Cardiac fibroblast (primary cell): Measurements from ENCODE around the gene SVOP.
A peak's percentile ranks its signal among the peaks of the same experiment; 100 is the strongest.

Experiments
- DNase-seq, 2 donors: peaks; one replicate each; pipeline versions ENCODE4 v3.0.0 to v3.0.0-alpha.2; 2010; ENCODE audit warnings: low read depth in 2 of 2
- H3K4me3 ChIP-seq, 2 donors: replicated peaks in 1 of 2; 1 replicate in 1 of 2; 2 replicates in 1 of 2; pipeline ENCODE4 v1.5.1; 2011; ENCODE audit warnings: low read depth in 2 of 2, low read length in 2 of 2, mild to moderate bottlenecking in 2 of 2, moderate library complexity in 1 of 2
- TF ChIP-seq, protein P1 (sequence below): IDR thresholded peaks from one replicate; pipeline ENCODE4 v1.5.1; 2011; ENCODE audit warnings: low read depth, mild to moderate bottlenecking, low read length, inconsistent platforms

Gene SVOP

DNA sequence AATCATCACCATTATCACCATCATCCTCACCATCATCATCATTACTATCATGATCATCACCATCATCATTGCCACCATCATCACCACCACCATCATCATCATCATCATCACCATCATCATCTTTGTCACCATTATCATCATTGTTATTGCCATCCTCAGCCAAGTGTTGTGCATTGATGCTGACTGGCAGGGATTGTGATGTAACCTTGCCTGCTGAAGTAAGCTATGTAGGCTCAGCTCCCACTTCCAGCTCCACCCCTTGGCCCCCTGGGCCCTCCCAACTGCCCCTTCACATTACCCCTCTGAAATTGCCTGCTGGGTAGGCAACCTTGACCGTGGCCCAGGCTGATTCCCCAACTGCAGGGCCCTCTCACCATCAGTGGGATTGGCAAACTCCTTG, 37.6 kb downstream of the SVOP start:
- no peak for DNase-seq
- TF ChIP-seq, protein P1, sequence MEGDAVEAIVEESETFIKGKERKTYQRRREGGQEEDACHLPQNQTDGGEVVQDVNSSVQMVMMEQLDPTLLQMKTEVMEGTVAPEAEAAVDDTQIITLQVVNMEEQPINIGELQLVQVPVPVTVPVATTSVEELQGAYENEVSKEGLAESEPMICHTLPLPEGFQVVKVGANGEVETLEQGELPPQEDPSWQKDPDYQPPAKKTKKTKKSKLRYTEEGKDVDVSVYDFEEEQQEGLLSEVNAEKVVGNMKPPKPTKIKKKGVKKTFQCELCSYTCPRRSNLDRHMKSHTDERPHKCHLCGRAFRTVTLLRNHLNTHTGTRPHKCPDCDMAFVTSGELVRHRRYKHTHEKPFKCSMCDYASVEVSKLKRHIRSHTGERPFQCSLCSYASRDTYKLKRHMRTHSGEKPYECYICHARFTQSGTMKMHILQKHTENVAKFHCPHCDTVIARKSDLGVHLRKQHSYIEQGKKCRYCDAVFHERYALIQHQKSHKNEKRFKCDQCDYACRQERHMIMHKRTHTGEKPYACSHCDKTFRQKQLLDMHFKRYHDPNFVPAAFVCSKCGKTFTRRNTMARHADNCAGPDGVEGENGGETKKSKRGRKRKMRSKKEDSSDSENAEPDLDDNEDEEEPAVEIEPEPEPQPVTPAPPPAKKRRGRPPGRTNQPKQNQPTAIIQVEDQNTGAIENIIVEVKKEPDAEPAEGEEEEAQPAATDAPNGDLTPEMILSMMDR: no peak
- no peak overlapping the region for H3K4me3 ChIP-seq

DNA sequence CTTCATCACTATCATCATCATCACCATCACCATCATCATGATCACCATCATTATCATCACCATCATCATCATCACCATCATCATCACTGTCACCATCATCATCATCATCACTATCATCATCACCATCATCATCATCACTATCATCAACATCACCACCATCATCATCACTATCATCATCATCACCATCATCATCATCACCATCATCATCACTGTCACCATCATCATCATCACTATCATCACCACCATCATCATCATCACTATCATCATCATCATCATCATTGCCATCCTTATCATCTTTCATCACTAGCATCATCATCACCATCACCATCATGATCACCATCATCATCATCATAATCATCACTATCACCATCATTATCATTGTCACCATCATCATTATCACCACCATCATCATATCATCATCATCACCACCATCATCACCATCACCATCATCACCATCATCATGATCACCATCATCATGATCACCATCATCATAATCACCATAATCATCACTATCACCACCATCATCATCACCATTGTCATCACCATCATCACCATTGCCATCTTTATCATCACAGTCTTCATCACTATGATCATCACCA, 38.1 kb downstream of the SVOP start:
- no peak for DNase-seq
- TF ChIP-seq, protein P1: no peak
- no peak overlapping the region for H3K4me3 ChIP-seq

DNA sequence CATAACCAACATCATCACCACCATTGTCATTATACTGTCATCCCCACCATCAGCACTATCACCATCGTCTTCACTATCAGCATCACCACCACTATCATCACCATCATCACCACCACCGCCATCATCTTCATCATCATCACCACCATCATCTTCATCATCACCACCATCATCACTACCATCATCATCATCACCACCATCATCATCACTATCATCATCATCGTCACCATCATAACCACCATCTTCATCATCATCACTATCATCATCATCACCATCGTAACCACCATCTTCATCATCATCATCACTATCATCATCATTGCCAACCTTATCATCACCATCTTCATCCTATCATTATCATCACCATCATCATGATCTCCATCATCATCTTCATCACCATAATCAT, 39.0 kb downstream of the SVOP start:
- no peak for DNase-seq
- H3K4me3 ChIP-seq: no peak overlapping the region
- TF ChIP-seq, protein P1: no peak

DNA sequence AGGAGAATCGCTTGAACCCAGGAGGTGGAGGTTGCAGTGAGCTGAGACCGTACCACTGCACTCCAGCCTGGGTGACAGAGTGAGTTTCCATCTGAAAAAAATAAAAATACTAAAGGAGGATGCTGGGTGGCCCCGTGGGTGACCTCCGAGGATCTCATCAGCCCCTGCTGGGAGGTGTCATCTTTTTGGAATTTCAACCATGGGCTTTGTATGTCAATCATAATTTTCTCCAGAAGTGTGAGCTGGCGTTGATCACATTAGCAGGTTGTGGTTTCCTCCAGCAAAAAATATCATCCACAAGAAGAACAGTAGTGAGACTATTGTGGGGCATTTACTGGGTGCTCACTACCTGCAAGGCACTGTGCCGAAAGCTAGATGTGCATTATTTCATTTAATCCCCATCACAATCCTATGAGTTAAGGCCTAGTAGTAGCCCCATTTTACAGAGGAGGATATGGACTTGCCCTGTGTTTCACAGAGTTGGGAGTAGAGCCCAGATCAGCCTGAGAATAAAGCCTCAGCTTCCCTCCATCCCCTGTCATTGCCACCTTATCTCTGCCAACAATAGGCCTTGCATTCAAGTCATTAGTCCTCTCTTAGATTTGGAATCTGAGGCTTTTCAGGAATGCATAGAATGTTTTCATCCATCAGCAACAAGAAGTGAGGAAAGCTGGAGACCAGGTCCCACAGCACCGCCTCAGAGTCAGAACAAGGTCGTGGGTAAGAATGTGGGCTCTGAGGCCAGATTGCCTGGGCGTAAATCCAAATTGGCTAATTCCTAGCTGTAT, 39.8 kb downstream of the SVOP start:
- TF ChIP-seq, protein P1: no peak
- H3K4me3 ChIP-seq: no peak overlapping the region
- peak; percentile 33 to 82 for DNase-seq

DNA sequence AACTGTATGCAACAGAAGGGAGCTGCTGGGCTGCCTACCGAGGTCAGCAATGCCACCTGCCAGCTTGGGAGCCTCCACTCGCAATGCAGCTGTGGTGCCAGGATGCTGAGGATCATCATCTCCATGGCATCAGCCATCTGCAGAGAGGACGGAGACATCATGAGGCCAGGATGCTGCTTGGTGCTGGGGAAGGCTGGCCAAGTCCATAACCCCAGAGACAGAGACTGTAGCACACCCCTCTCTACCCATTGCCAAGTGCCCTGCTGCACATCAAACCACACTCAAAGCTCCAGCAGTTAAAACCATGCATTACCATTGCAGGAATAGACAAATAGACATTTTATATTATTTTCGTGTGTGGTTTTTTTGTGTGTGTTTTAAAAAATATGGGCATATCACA, 43.5 kb downstream of the SVOP start:
- TF ChIP-seq, protein P1: no peak

DNA sequence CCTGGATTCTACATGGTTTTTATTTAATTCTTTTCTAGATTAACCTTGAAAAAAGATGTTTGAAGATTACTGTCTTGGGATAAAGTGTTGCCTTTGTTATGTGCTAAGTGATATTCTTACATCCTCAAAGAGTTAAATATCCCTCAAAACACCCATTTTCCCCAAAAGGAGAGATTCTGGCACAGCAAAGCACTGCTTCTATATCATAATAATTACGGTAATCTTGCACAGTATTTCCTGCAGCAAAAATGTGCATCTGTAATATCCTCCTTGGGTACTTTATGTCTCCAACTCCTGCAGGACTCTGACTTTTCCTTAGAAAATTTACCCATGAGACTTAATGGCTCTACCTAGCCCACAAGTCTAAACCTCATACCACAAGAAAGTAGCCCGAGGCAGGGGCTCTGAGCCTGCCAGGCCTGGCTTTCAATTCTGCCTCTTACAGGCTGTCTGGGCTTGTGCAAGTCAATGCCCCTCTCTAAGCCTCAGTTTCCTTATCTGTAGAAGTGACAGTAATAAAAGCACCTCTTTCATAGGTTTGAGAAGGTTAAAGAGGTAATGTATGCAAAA, 45.8 kb downstream of the SVOP start:
- DNase-seq: peak; percentile 8 to 12
- TF ChIP-seq, protein P1: no peak
- H3K4me3 ChIP-seq: no peak overlapping the region

More for the DNA sequence above, 43.5 kb downstream of the SVOP start:
- H3K4me3 ChIP-seq: no peak overlapping the region
- no peak for DNase-seq
